Embryonic facial prominence (tissue), 1 donor: ENCODE results near the gene LCP1.
"Not testable (repeated sequence)": the region's sequence is repeated elsewhere in the genome, so short reads cannot be mapped to it uniquely, and the experiment has no call there.

Experiments used
- DNase-seq: peaks from one replicate; pipeline ENCODE4 v3.0.0-alpha.2; 2016; ENCODE audit errors: extremely low spot score

LCP1 gene, protein sequence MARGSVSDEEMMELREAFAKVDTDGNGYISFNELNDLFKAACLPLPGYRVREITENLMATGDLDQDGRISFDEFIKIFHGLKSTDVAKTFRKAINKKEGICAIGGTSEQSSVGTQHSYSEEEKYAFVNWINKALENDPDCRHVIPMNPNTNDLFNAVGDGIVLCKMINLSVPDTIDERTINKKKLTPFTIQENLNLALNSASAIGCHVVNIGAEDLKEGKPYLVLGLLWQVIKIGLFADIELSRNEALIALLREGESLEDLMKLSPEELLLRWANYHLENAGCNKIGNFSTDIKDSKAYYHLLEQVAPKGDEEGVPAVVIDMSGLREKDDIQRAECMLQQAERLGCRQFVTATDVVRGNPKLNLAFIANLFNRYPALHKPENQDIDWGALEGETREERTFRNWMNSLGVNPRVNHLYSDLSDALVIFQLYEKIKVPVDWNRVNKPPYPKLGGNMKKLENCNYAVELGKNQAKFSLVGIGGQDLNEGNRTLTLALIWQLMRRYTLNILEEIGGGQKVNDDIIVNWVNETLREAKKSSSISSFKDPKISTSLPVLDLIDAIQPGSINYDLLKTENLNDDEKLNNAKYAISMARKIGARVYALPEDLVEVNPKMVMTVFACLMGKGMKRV

DNA sequence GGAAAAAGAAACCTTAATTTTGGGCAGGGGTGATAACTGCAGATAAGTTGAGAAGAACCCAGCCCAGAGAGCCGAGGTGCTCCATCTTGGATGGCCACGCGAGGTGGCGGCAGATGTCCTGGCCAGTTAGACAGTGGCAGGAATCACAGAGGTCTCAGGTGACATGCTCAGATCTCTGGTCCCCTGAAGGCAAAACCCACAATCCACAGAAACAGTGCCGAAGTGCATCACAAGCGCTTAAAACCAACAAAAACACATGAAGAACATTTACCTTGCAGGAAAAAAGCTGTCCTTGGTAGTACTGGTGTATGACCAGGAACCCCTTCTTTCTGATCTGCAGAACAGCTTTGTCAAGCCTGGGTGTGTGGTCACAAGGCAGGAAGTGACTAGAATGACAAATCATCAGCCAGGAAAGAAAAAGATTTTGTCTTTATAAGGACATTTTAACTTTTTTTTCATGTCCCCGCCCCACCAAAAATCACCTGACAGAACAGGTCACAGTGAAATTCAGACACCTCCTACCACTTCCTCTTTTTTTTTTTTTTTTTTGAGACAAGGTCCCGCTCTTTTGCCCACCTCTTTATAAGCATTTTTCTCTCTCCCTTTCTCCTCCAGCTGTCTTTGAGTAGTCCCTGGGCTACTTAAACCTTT lies at the start of gene LCP1:
LCP1 (minus strand) TSS at position 338 of the 651 bp plus-strand sequence. CDS start 22,515 bp downstream, outside the sequence.
- DNase-seq, result no peak

DNA sequence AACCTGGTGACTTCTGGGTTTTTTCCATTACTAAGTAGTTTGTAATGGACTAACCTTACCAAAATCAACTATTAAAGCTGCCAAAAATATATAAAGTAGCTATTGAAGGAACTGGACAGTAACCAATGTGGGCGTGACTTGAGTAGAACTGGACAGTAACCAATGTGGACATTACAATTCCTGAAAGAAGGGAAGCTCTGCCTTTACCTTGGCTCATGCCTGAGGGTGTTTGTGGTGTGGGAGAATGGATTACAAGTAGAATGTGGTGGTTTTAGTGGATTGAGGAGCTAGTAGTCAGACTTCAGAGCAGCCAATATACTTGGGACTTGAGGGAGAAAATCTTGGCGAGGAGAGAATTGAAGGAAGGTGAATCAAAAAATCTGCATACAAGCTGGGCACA lies 47.3 kb upstream of the LCP1 start:
- DNase-seq, result no peak

DNA sequence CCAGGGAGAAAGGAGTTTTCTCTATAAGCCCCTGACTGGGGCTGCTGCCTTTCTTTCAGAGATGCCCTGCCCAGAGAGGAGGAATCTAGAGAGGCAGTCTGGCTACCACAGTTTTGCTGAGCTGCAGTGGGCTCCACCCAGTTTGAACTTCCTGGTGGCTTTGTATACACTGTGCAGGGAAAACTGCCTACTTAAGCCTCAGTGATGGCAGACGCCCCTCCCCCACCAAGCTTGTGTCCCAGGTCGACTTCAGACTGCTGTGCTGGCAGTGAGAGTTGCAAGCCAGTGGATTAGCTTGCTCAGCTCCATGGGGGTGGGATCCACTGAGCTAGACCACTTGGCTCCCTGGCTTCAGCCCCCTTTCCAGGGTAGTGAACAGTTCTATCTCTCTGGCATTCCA lies 38.3 kb upstream of the LCP1 start:
- DNase-seq, result not testable (repeated sequence)

DNA sequence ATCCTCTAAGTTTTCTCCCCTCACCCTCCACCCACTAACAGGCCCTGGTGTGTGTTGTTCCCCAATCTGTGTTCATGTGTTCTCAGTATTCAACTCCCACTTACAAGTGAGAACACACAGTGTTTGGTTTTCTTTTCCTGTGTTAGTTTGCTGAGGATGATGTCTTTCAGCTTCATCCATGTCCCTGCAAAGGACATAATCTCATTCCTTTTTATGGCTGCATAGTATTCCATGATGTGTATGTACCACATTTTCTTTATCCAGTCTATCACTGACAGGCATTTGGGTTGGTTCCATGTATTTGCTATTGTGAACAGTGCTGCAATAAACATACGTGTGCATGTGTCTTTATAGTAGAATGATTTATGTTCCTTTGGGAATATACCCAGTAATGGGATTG lies 32.8 kb upstream of the LCP1 start:
- DNase-seq, result not testable (repeated sequence)

DNA sequence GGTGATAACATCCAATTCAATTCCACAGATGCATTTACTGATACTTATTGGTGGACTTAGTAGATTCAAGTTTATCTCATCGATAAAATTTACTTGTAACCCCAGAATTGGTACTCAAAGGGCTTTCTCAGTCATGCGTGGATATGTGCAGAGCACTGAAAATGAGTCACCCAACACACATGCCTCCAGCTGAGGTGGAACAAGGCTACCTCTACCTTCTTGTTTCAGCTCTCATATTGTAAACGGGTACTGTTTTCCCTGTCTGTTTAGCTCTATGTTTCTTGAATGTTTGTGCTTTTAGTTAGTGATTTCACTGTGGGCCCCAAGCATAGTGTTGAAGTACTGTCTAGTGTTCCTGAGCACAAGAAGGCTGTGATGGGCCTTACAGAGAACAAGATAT lies 31.3 kb upstream of the LCP1 start:
- no peak for DNase-seq

DNA sequence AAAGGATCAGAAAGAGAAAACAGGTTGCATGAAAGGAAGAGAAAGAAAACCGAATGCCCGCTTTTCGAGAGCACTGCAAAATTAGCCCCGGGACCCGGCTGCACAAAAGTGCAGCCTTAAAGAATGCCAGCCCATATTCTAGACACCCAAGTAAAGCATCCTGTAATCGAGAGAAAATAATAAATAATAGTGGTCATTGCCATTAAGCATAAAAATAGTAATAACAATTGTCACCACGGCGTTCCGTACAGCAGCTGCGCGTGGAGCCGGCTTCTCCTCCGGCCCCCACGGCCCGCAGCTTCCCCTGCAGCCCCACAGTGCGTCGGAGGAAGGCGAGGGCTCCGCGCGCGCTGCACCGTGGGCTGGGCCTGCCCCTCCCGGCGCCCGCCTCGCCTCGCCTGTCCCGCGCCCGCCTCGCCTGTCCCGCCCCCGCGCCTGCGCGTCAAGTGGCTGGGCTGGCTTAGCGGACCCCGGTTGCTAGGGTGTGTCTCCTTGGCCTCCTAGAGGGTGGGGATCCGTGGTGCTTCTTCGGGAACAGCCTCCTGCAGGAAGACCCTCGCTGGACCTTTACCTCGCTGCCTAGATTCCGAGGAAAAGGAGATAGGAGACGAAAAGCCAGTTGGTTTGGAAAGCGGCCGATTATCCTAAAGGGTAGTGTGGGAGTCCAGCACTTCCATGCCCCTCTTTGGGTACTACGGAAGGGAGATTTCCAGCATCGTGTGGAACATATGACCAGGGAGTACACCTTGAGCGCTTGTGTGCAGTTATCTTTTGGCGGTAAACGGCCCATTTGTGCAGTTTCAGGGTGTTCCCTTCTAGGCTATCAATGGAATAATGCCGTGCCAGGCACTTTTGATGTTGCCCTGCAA lies 29.7 kb upstream of the LCP1 start, which contains the start of gene LRRC63:
LRRC63 (plus strand) TSS at position 446 of the 869 bp plus-strand sequence. CDS start 1,107 bp downstream, outside the sequence.
- DNase-seq, result peak; percentile 18

DNA sequence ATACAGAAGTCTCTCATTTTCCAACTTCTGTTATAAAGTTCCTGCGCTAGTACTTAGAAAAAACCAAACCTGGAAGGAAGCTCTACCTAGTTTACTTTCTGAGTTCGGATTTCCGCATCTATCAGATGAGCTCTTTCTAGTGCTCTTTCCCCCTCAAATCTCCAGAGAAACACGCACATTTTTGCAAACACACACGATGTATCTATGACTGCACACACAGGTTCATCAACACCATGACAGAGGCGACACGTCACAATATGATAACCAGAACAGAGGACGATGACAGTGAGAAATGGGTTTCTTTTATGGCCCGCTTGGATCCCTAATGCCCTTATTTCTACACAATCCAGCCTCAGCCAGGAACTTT lies 29.1 kb upstream of the LCP1 start:
- no peak for DNase-seq

DNA sequence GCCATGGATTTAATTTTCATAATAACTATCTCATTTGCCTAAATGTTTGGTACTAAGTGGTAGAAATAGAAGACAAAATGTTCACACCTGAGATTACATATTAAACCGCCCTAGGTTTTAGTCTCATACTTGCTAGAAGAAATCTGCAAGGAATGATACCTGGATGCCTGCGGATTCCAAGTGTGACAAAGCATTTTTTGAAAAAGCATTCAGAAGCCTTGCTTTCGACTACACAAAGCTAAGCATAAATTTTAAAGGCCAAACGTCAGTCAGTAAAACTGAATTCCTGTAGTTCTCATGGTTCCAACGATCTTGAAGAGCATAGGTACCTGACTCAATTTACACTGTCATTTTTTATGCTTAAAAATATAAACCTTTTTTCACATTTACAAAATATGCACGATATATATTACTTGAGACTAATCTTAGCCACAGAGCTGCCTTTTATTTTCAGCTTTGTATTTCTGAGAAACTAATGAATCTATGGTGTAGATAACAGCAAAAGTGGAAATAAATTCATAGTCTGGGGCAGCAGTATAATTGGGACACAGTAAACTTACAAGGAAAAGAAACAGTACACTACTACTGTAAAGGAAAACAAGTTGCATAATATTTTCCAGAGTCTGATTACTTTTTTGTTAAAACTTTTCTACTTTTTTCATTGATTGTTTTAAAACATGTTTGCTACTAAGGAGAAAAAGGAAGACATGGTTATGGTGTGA lies 28.5 kb upstream of the LCP1 start:
- DNase-seq, result no peak

DNA sequence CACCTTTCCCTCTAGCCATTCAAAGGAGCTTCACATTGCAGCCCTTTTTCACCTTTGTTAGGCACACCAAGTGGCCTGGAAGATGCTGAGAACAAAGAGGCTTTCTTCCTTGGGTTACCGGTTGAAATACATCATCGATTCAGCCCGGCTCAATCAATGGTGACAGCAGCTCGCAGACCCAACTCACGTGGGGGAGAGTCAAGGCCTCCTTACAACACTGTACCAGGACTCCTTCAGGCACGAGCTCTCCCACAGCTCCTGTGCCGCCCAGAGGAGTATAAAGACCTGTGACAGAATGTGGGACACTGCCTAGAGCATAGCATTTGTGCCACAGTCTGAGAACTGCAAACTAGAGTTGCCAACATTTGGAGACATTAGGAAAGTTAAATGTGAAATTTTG lies 25.9 kb upstream of the LCP1 start:
- no peak for DNase-seq

DNA sequence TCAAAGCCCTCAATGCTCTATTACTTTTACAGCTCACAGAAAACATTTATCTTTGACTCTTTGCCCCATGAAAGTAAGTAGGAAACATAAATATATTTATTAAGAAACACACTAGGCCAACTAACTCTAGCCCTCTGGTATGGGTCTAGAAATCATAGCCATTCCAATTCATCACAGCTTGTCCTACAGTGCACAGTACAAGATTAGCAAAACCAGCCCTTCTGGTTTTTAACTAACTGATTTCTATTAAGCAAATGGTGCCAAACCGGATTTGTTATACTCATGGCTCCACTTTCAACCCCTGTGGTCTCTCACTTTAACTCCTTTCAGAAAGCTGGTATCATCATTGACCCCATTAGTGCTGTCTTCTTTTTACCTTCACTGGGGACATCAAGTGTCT lies 24.2 kb upstream of the LCP1 start:
- DNase-seq, result no peak

DNA sequence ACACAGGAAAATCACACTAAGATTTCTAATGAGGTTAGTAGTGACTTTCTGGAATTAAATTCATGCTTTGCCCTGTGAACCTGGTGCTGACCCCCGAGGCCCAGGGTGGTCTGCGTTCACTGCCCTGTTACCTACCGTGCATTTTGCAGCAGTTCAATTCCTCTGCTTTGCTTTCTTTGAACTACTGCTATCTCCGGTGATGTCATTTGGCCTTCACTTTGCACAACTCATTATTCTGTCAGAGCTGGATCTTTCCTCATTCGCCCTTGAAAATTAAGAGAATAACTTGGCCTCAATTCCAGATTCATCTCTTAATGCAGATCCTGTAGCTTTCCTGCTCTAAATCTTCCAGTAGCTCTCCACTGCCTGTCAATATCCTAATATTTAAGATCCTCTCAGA lies 21.0 kb upstream of the LCP1 start:
- DNase-seq, result no peak

DNA sequence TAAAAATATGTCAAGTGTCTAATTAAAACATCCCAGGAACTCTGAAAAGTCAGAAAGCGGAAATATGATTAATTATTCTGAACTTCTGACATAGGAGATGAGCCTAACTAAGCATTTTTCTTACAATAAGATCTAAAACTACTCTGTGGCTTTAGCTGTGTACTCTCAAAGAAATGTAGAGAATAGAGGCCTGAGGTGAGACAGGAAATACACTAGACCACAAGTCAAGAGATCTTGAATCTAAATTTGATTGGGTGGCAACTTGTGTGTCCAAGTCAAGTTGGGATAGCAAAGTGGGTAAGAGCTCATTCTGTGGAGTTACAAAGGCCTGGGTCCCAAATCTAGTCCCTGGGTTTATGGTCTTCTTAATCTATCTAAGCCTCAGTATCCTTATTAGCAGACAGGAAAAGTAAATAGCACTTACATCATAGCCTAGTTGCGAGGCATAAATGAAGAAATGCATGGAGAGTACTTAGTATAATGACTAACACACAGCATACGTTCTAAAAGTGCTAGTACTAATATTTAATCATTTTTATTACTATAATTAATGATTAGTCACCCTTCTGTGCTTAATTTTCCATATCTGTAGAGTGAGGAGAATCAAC lies 20.3 kb upstream of the LCP1 start:
- DNase-seq, result no peak

DNA sequence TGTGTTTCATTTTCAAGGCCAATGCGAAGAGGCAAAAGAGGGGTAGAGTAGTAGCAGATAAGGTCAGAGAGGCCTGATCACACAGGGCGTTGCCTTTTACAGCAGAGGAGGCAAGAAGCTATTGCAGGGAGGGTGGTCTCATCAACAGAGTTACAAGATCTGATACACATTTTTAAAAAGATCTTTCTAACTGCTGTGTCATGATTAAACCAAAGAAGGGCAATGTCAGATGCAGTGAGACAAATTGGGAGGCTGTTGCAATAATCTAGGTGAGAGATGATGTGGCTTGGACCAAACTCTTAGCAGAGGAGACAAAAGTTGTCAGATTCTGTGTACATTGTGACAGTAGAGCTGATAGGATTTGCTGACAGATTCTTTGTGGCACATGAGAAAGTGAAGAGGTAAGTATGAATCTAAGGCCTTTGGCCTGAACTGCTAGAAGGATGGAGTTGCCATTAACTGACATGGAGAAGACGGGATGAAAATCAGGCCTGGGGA lies 16.8 kb upstream of the LCP1 start:
- DNase-seq, result no peak

DNA sequence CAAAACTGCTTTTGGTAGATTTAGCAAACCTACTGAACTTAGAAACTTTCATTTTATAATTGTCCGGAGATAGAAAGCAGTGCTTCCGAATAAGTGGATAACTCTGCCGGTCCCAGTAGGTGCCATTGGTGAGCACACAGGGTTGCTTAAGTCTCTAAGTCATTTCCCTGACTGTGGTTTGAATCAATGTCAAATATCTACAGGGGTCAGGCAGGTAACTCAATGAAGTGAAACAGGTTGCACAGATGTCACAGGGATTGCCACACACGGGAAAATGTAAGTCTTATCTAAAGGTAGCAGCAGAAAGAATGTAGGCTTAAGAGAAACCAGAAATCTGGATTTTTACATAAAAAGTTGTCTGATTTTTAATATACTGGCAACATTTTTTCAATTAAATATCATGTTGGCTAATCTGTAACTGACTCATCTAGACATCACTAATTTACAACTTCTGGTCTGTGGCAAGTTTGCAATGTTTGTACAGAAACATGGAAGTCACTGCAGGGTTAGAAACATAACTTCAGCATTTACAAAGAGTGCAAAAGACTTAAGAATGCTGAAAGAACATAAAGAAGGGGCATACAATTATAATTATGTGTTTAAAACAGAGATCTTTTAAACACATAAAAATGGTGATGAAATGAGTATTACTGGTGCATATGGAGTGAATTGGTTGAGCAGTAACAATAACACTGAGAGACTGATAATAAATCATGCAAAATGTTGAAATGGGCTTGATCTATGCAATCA lies 15.5 kb upstream of the LCP1 start:
- no peak for DNase-seq

DNA sequence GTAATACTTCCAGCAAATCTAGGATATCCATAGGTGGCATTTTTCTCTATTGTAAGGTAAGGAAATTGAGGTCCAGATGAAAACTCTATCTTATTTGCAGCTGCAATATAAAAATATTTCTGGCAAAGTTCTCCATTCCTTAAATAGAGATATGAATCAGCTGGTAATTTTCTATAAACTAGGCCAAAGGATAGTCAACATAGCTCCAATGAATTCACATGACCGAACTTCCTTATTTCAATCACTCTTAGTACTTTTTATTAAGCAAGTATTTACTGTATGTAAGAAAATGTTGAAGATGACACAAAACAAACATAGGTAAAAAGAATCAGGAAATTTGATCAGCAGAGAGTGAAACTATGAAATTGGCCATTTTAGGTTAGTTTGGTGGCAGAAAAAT lies 13.0 kb upstream of the LCP1 start:
- no peak for DNase-seq

DNA sequence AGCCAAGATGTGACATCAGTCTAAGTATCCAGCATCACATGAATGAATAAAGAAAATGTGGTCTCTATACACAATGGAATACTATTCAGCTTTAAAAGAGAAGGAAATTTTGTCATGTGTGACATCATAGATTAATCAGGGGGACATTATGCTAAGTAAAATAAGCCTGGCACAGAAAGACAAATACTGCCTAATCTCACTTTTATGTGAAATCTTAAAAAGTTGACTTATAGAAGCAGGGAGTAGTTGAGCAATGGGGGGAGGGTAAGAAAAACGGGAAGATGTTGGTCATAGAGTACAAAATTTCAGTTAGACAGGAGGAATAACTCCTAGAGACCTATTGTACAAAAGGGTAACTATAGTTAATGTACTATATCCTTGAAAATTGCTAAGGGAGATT lies 10.4 kb upstream of the LCP1 start:
- DNase-seq, result no peak

DNA sequence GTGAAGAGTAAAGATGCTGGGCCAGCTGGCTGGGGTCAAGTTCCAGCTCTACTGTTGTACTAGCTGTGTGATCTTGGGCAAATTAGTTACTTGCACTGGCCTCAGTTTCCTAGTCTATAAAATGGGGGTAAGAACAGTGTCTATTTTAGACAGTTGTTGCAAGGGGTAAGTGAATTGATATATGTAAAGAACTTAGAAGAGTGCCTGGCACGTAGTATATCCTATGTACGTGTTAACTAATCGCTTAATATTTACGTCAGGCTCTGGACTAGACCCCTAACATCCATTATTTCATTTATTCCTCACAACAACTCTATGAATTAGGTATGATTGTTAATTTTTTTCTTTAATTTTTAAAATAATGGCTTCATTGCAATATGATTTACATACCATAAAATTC lies 3.7 kb upstream of the LCP1 start:
- no peak for DNase-seq

DNA sequence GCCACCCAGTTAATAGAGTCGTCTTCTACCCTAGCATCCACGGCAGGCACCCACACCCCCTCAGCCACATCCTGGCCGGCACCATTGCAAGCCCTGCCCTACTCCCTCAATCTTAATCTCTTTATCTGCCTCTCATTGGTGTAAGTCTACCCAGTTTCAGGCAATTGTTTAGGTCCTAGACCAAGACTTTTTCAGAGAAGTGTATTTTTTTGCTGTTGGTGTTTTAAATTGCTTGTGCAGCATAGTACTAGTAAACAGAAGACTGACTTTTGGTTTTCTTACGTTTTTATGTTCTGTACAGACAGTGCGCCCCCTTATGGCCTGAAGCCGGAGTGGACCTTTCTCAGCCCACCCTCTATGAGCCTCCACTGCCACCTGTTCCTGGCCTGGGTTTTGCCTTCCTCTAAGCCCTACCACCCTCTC lies 2.3 kb upstream of the LCP1 start:
- DNase-seq, result no peak

DNA sequence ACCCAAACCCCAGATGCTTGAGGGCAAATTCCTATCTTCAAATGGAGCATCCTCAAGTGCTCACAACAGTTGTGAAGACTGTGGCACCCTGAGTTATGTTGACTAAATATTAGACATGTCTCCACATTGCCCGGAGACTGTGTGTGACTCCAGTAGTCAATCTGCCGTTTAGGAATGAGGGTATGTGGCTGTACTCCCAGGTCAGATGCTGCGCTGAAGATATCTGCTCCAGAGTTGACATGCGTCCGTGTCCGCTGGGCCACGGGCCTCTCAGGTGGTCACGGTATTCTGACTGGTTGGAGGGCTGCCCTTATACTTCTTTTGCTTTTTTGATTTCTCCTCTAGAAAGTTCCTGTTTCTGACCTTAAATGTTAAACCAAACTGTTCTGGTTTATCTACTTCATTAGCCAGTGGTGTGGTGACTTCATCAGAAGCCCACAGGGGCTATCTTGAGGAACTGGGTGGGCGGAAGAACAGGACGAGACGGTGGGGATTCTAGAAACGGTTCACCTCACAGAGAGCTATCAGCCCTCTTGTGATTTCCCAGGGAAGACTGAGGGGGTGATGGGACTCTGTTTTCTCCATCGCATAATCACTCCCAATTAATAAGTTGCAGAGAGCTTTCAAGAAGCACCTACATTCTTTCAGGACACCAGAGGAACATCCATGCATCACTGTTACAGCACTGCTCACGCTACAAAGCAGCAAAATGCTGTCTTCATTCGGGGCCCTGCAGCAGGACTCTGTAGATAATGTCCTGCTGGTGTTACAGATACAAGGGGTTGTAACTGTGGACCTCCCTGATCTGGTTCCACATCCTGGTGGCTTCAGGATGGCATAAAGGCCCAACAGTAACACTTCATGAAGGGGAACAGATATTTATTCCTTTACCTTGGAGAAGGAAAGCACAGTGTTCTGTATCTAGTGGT lies 1.3 kb upstream of the LCP1 start:
- no peak for DNase-seq
